Urinary bladder (tissue), 4 donors: ENCODE data around the gene ELMO1. TPM values are rescaled to one million over a fixed set of nuclear protein-coding genes. Genes with fewer than 3 reads are reported as not detected.

ENCODE experiments used
- DNase-seq: peaks from one replicate; pipeline ENCODE4 v3.0.0-alpha.2; 2015; ENCODE audit errors: extremely low spot score
- H3K27ac ChIP-seq: one replicate; pipeline ENCODE4 v1.5.1; 2013; ENCODE audit warnings: low read depth, mild to moderate bottlenecking, moderate library complexity
- H3K36me3 ChIP-seq: one replicate; pipeline ENCODE4 v1.6.1; 2013; ENCODE audit warnings: mild to moderate bottlenecking, moderate library complexity; ENCODE audit not compliant: insufficient read depth
- H3K4me1 ChIP-seq: one replicate; pipeline ENCODE4 v1.6.1; 2013; ENCODE audit warnings: mild to moderate bottlenecking, moderate library complexity; ENCODE audit not compliant: insufficient read depth
- H3K4me3 ChIP-seq: one replicate; pipeline ENCODE4 v1.5.1; 2013; ENCODE audit warnings: low read depth, low read length
- WGBS: extraction: QIAGEN DNeasy Blood & Tissue Kit; methylation state at CpG from one replicate; pipeline ENCODE4 v1.1.7; 2013; 5-methylcytosine and 5-hydroxymethylcytosine counted together
- polyA plus RNA-seq: library from polyadenylated mRNA; stranded (reverse); fragments of 200-250 nt; gene quantifications from one replicate; pipeline ENCODE4 v1.2.3, GENCODE V29; 2013
- total RNA-seq: library from RNA; depleted of rRNA; stranded (reverse); fragments of >200 nt; gene quantifications from one replicate; pipeline ENCODE4 v1.2.3, GENCODE V29; 2014
- donor health status: healthy with polysubstance abuse.
- donor health status: healthy.

Gene ELMO1
- total and polyA plus RNA-seq, 2 donors = 14.1 to 86.7 TPM

GRCh38 chr7:36961693-36962092 is 487.0 kb downstream of the ELMO1 start:
- DNase-seq = no peak
- Histone ChIP-seq H3K36me3 (no peaks in the 10 kb centered on the region), H3K27ac (no peak overlapping the region), H3K4me1 (no peaks in the 10 kb centered on the region), H3K4me3 (no peak overlapping the region)

GRCh38 chr7:36961097-36961496 is 487.6 kb downstream of the ELMO1 start:
- H3K4me1 ChIP-seq = no peaks in the 10 kb centered on the region
- no peak overlapping the region for H3K27ac ChIP-seq
- WGBS = 68% methylated on average over 2 of the region's 2 CpGs
- no peak overlapping the region for H3K4me3 ChIP-seq
- H3K36me3 ChIP-seq = no peaks in the 10 kb centered on the region
- no peak for DNase-seq

GRCh38 chr7:36960105-36960504 is 488.6 kb downstream of the ELMO1 start:
- DNase-seq = no peak
- 97% methylated on average over 1 of the region's 1 CpG for WGBS
- Histone ChIP-seq H3K4me1 (no peaks in the 10 kb centered on the region), H3K36me3 (no peaks in the 10 kb centered on the region), H3K27ac (no peak overlapping the region), H3K4me3 (no peak overlapping the region)

- H3K36me3 ChIP-seq = no peaks in the 10 kb centered on the region
- H3K4me3 ChIP-seq = no peak overlapping the region
- no peak overlapping the region for H3K27ac ChIP-seq
- H3K4me1 ChIP-seq = no peaks in the 10 kb centered on the region
- no peak for DNase-seq
- WGBS = 70% methylated on average over 4 of the region's 4 CpGs
Measured at GRCh38 chr7:36958111-36958733, 490.4 kb downstream of the ELMO1 start.

- Histone ChIP-seq H3K4me3 (no peak overlapping the region), H3K36me3 (no peaks in the 10 kb centered on the region), H3K27ac (no peak overlapping the region), H3K4me1 (no peaks in the 10 kb centered on the region)
- no peak for DNase-seq
- WGBS = 87% methylated on average over 3 of the region's 3 CpGs
Measured at GRCh38 chr7:36957620-36958019, 491.0 kb downstream of the ELMO1 start.

- 95% methylated on average over 6 of the region's 6 CpGs for WGBS
- DNase-seq = no peak
- Histone ChIP-seq H3K4me3 (no peak overlapping the region), H3K4me1 (no peaks in the 10 kb centered on the region), H3K27ac (no peak overlapping the region), H3K36me3 (no peaks in the 10 kb centered on the region)
Measured at GRCh38 chr7:36956814-36957213, 491.9 kb downstream of the ELMO1 start.

- no peak overlapping the region for H3K4me3 ChIP-seq
- H3K4me1 ChIP-seq = no peaks in the 10 kb centered on the region
- H3K36me3 ChIP-seq = no peaks in the 10 kb centered on the region
- no peak overlapping the region for H3K27ac ChIP-seq
- DNase-seq = no peak
- WGBS = 87% methylated on average over 3 of the region's 3 CpGs
Measured at GRCh38 chr7:36955456-36956129, 493.1 kb downstream of the ELMO1 start.

GRCh38 chr7:36951257-36951697 is 497.4 kb downstream of the ELMO1 start:
- no peaks in the 10 kb centered on the region for H3K4me1 ChIP-seq

GRCh38 chr7:36949711-36950600 is 498.7 kb downstream of the ELMO1 start:
- Histone ChIP-seq H3K36me3 (no peaks in the 10 kb centered on the region), H3K27ac (no peak overlapping the region), H3K4me3 (no peak overlapping the region), H3K4me1 (no peaks in the 10 kb centered on the region)
- WGBS = 73% methylated on average over 8 of the region's 8 CpGs
- no peak for DNase-seq

More at GRCh38 chr7:36951257-36951697, 497.4 kb downstream of the ELMO1 start:
- H3K4me3 ChIP-seq = no peak overlapping the region
- DNase-seq = no peak
- 91% methylated on average over 3 of the region's 3 CpGs for WGBS
- H3K27ac ChIP-seq = no peak overlapping the region
- no peaks in the 10 kb centered on the region for H3K36me3 ChIP-seq

- no peak overlapping the region for H3K4me3 ChIP-seq
- 75% methylated on average over 2 of the region's 2 CpGs for WGBS
- no peaks in the 10 kb centered on the region for H3K4me1 ChIP-seq
- DNase-seq = no peak
- H3K27ac ChIP-seq = no peak overlapping the region
- H3K36me3 ChIP-seq = no peaks in the 10 kb centered on the region
Measured at GRCh38 chr7:36946401-36946739, 502.3 kb downstream of the ELMO1 start.

- Histone ChIP-seq H3K27ac (no peak overlapping the region), H3K36me3 (no peaks in the 10 kb centered on the region), H3K4me1 (no peaks in the 10 kb centered on the region), H3K4me3 (no peak overlapping the region)
- no peak for DNase-seq
- 65% methylated on average over 7 of the region's 7 CpGs for WGBS
Measured at GRCh38 chr7:36945612-36946400, 502.9 kb downstream of the ELMO1 start.

GRCh38 chr7:36944838-36945237 is 503.8 kb downstream of the ELMO1 start:
- no peak for DNase-seq
- WGBS = 75% methylated on average over 5 of the region's 5 CpGs
- no peak overlapping the region for H3K4me3 ChIP-seq
- H3K4me1 ChIP-seq = no peaks in the 10 kb centered on the region
- H3K27ac ChIP-seq = no peak overlapping the region
- H3K36me3 ChIP-seq = no peaks in the 10 kb centered on the region
